Endometrial microvascular endothelial cells (primary cell): ENCODE measurements around the gene PNLIPRP2. TPM values are rescaled to one million over a fixed set of nuclear protein-coding genes. Genes with fewer than 3 reads are reported as not detected.

Source experiments
- in situ Hi-C: cut with HindIII; loops from 2 replicates; pipeline ENCODE4 v1.10.0; 2017; ENCODE audit warnings: low sequenced_read_pairs, low pct_unique_long_range_greater_than_20kb; ENCODE audit errors: inconsistent ontology term
- total RNA-seq: library from RNA; depleted of rRNA; stranded (reverse); fragments of >200 nt; gene quantifications from one replicate; pipeline ENCODE4 v1.2.3, GENCODE V29; 2015; ENCODE audit errors: inconsistent ontology term

PNLIPRP2 gene
- total RNA-seq, 1 donor from 2014 or later = not detected

DNA sequence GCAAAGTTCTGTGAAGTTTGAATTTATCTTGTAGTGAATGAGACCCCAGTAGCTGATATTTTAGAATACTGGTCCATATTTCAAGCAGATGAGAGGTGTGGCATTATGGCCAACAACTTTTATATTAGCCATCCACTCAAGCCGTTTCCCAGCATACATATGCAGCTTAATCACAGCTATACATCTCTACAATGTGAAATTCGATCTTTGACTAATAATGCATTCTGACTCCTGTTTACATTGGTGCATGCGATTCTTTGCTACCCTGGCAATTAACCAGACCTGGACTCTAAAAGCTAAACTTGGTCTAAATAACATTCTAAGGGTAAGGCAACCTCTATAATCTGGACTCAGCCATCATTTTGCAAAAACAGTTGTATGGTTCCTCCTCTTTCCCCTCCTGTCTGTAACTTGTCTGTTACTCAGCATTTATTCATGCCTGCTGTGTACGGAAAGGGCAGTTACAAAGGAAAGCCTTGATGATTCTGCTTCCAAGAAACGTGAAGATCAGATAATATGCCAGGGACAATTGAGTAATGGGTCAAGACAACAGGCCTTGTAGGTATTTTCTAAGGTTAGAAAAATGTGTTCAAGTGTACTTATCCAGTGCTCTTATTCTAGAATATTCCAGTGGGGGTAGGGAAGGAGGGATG, 50.6 kb downstream of the PNLIPRP2 start:
- in situ Hi-C loops = no loop called here

GRCh38 chr10:116672891-116673290, 52.1 kb downstream of the PNLIPRP2 start:
- in situ Hi-C loops = no loop called here

GRCh38 chr10:116673866-116674265, 53.1 kb downstream of the PNLIPRP2 start:
- in situ Hi-C loops = no loop called here

- in situ Hi-C loops = no loop called here
Observed at GRCh38 chr10:116674901-116675423, 54.2 kb downstream of the PNLIPRP2 start.

DNA sequence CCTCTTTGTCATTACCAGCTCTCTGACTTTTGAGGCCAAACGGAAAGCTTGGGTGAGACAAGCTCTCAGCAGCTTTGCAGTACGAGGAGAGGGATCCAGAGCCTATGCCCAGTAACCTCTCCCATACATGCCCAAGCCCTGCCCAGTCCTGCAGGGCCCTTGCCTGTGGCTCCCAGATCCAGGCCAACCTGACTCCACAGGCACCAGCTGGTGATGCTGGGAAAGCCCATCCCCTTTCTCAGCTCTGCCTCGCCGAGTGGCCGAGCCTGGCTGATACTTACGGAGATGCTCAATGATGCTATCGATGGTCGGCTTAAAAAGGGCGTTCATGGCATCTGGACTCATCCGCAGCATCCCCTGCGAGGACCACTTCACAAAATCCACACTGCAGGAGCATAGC, 55.4 kb downstream of the PNLIPRP2 start:
- in situ Hi-C loops = no loop called here

DNA sequence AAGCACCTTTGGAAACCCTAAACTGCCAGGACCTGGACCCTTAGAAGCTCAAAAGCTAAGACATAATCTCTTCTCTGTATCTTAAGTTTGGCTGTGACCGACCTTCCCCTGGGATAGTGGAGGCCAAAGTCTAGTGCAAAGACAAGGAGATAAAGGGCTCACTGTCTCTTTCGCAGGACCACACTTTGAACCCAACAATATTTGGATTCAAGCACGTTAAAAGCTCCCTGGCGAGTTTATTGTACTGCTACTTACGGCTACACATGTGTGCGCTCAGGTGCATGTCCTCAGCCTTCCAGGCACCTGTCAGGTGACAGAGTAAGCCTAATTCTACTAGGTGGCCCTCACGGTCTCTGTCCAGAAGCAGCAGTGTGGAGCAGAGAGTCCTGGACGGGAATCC, 55.9 kb downstream of the PNLIPRP2 start:
- in situ Hi-C loops = no loop called here

- in situ Hi-C loops = no loop called here
Observed at GRCh38 chr10:116679351-116679750, 58.6 kb downstream of the PNLIPRP2 start.

DNA sequence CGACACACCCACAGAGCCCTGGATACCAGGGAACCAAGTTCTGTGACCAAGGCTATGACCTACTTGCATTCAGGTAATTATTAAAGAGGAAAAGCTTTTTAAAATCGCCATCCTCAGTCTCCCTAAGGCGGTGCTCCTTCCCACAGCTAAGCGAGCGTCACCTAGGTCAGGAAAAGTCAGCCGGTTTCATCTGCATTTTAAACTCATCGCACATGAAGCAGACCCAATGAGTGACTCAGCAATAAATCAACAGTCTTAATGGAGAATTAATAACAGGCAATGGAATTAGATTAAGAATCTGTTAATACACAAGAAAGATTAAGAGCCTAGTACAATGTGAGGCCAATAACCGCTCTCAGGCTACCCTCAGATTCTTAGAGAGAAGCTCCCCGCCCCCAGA, 62.4 kb downstream of the PNLIPRP2 start:
- in situ Hi-C loops = no loop called here

- in situ Hi-C loops = no loop called here
Observed at GRCh38 chr10:116683821-116684220, 63.1 kb downstream of the PNLIPRP2 start.

DNA sequence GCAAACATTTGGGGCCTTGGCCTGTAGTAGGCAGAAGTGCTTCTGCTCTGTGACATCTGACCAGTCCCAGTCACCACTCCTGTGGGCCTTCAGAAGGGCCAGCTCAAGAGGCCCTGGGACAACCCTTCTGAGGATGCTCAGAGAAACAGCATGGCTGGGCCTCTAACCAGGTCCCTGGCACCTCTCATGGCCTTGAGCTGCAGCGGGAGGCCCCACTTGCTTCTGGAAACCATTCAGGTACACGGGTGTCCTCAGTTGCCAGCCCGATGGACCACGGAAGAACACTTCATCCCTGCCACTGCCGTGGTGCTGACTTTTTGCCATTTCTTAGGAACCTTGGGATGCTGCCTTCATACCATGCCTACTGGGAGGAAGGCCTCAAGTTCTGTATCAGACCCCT, 64.0 kb downstream of the PNLIPRP2 start:
- in situ Hi-C loops = no loop called here

DNA sequence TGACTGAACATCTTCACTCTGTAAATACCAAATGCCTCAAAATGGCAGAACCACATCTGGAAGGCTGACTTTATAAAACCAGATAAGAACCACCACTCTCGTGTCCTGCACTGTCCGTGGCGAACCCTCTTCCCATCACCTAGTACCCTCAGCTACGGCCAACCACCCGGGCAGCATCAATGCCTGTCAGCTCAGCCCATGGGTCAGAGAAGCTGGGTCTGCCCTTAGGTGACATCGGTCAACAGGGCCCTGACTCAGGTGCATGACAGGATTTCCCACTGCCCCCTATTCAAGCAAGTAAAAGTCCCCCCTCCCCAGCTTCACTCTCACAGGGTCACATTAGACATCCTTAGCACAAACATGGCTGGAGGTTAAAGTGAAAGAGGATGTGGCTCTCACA, 65.1 kb downstream of the PNLIPRP2 start:
- in situ Hi-C loops = no loop called here

DNA sequence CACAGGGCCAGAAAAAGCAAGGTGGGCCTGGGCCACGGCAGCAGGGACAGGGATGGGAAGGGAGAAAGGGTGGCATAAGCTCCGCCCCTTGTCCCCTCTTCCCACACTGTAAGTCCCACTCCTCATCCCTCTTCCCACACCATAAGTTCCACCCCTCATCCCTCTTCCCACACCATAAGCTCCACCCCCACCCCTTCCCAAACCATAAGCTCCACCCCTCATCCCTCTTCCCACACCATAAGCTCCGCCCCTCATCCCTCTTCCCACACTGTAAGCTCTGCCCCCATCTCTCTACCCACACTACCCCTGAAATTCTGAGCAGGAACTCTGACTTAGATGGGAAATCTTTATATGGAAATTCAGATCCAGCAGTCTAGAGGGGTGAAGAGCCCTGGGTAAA, 65.9 kb downstream of the PNLIPRP2 start:
- in situ Hi-C loops = no loop called here

- in situ Hi-C loops = no loop called here
Observed at GRCh38 chr10:116687633-116688032, 66.9 kb downstream of the PNLIPRP2 start.

- in situ Hi-C loops = no loop called here
Observed at GRCh38 chr10:116688241-116688711, 67.5 kb downstream of the PNLIPRP2 start.

GRCh38 chr10:116688741-116689495, 68.2 kb downstream of the PNLIPRP2 start:
- in situ Hi-C loops = no loop called here

- in situ Hi-C loops = no loop called here
Observed at GRCh38 chr10:116689744-116690143, 69.0 kb downstream of the PNLIPRP2 start.

DNA sequence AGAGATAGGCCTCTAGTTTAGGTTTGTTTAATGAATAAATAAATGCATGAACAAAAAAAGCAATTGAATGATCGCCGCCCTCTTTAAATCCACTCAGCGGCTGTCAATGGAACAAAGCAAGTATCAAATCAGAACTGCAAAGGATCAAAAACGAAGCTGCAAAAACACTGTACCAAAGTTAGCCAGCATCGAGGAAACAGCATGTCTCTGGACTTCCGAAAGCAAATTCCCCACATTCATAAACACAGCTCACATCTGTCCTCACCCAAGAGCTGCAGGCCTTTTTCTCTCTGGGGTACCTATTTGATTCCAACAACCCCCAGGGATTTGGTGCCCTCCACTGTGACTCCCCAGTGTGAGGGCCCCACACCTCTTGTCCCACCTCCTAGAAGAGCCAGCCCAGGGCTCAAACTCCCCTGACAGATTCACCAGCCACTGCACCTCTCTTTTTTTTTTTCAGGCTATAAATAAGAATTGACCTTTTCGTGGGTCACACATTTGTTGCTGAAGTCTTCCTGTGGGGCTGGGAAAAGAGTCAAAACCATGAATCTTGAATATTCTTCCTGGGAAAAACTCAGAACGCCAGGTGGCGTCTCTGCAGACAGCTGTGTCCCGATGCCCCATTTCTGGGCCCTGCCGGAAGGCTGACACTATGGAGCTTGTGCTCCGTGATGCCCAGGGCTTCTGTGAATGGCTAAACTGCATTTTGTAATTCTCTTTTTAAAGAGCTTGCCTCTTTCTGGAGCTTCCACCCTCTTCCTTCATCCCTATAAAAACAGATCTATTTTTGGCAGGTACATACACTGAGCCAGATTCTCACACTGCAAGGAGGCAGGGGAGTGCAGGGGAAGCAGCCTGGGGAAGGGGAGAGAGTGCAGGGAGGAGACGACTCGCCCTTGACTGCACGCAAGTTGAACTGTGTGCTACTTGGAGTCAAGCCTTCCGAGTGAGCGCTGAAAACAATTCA, 69.9 kb downstream of the PNLIPRP2 start:
- in situ Hi-C loops = no loop called here

- in situ Hi-C loops = no loop called here
Observed at GRCh38 chr10:116691635-116692034, 70.9 kb downstream of the PNLIPRP2 start.

GRCh38 chr10:116692225-116692624, 71.5 kb downstream of the PNLIPRP2 start:
- in situ Hi-C loops = no loop called here
